GM12878 (cell line): ENCODE data around the gene TAX1BP1. TPM values are rescaled to one million over a fixed set of nuclear protein-coding genes. Genes with fewer than 3 reads are reported as not detected.
"Not testable (repeated sequence)": the region's sequence is repeated elsewhere in the genome, so short reads cannot be mapped to it uniquely, and the experiment has no call there.

ENCODE experiments used
- ATAC-seq: fragments of 200-7000 bp; cut with Tn5 transposase; 3 replicates; pipeline ENCODE4 v1.9.1; 2020; ENCODE audit warnings: mild to moderate bottlenecking, moderate library complexity
- BruUV-seq: library from RNA; stranded (reverse); fragments of 400-500 nt; replicated peaks from 2 replicates; lab custom pipeline; 2021; lab: Mats Ljungman, UMichigan
- CTCF ChIA-PET: fragments of 300-600 bp; sonication (Branson Sonifier 250); formaldehyde crosslinking; extraction: SDS; loops from one replicate; lab custom pipeline; 2021; ENCODE audit warnings: inconsistent platforms; lab: Yijun Ruan, JAX
- POLR2A ChIA-PET: fragments of 350-600 bp; formaldehyde crosslinking; extraction: SDS; loops from one replicate; lab custom pipeline; 2021; ENCODE audit warnings: inconsistent platforms; lab: Charles Lee
- RAD21 ChIA-PET: fragments of 300-600 bp; sonication (Branson Sonifier 250); formaldehyde crosslinking; loops from one replicate; lab custom pipeline; 2023; ENCODE audit warnings: antibody characterized with exemption; ENCODE audit not compliant: unreplicated experiment; lab: Charles Lee
- SMC1A ChIA-PET: fragments of 300-600 bp; sonication (Branson Sonifier 250); formaldehyde crosslinking; loops from one replicate; lab custom pipeline; 2023; ENCODE audit not compliant: unreplicated experiment, uncharacterized antibody; lab: Charles Lee
- DNase-seq: peaks from one replicate; pipeline ENCODE4 v3.0.0-alpha.2; 2011; ENCODE audit warnings: low read depth, low spot score
- FAIRE-seq: peaks from 3 replicates; lab custom pipeline; 2011; peaks lifted over from hg19 to GRCh38; lab: Jason Lieb, UNC
- H2AFZ ChIP-seq: 2 replicates; pipeline ENCODE4 v1.6.0; 2011; ENCODE audit warnings: low read depth, low read length, control low read depth; ENCODE audit not compliant: control insufficient read depth
- H3K27ac ChIP-seq: 2 replicates; pipeline ENCODE4 v1.5.1; 2011; ENCODE audit warnings: control low read depth; ENCODE audit not compliant: control insufficient read depth, insufficient read depth
- H3K27me3 ChIP-seq, 2 experiments: replicated peaks in 1 of 2; 2 replicates each; pipeline versions ENCODE4 v1.6.0 to v1.6.1; 2011; ENCODE audit warnings: low read length in 1 of 2; ENCODE audit not compliant: control insufficient read depth in 2 of 2, insufficient read depth in 2 of 2
- H3K36me3 ChIP-seq, 2 experiments: 2 replicates each; pipeline ENCODE4 v1.5.1; 2011; ENCODE audit warnings: low read length in 1 of 2; ENCODE audit not compliant: control insufficient read depth in 2 of 2, insufficient read depth in 2 of 2
- H3K4me1 ChIP-seq: 2 replicates; pipeline ENCODE4 v1.6.1; 2011; ENCODE audit warnings: mild to moderate bottlenecking, low read length, moderate library complexity, mixed read lengths; ENCODE audit not compliant: control insufficient read depth, insufficient read depth
- H3K4me2 ChIP-seq: 2 replicates; pipeline ENCODE4 v1.6.0; 2011; ENCODE audit warnings: control low read depth; ENCODE audit not compliant: control insufficient read depth, insufficient read depth
- H3K4me3 ChIP-seq: fragments of 200-600 bp; sonication (generic); 2 replicates; pipeline ENCODE4 v1.5.1; 2016
- H3K79me2 ChIP-seq: 2 replicates; pipeline ENCODE4 v1.6.0; 2011; ENCODE audit warnings: low read length; ENCODE audit not compliant: control insufficient read depth, insufficient read depth
- H3K9ac ChIP-seq: 2 replicates; pipeline ENCODE4 v1.8.0; 2011; ENCODE audit warnings: low read length, control low read depth, mixed read lengths; ENCODE audit not compliant: control insufficient read depth, insufficient read depth
- H3K9me3 ChIP-seq: replicated peaks from 3 replicates; pipeline ENCODE4 v1.5.1; 2011; ENCODE audit warnings: mild to moderate bottlenecking, low read length; ENCODE audit not compliant: control insufficient read depth, insufficient read depth
- H4K20me1 ChIP-seq: 2 replicates; pipeline ENCODE4 v1.6.0; 2011; ENCODE audit not compliant: control insufficient read depth, insufficient read depth
- IKZF1 ChIP-seq: fragments of 450-650 bp; conservative IDR thresholded peaks from 2 replicates; pipeline ENCODE4 v1.6.1; 2017; ENCODE audit warnings: antibody characterized with exemption, mild to moderate bottlenecking
- TAF1 ChIP-seq: IDR thresholded peaks from 2 replicates; pipeline ENCODE4 v1.6.1; 2011; ENCODE audit warnings: mild to moderate bottlenecking, low read depth, low read length, borderline replicate concordance
- TCF12 ChIP-seq: IDR thresholded peaks from 2 replicates; pipeline ENCODE4 v1.6.1; 2011; ENCODE audit warnings: low read depth, mild to moderate bottlenecking, low read length
- TCF3 ChIP-seq: IDR thresholded peaks from 2 replicates; pipeline ENCODE4 v1.6.1; 2012; ENCODE audit warnings: low read depth, mild to moderate bottlenecking, low read length, borderline replicate concordance; ENCODE audit not compliant: insufficient read depth
- WGBS: methylation state at CpG from one replicate; pipeline ENCODE4 v1.1.6; 2016; ENCODE audit warnings: low lambda C conversion rate; ENCODE audit not compliant: insufficient replicate concordance, insufficient coverage; ENCODE audit errors: missing lambda C conversion rate; 5-methylcytosine and 5-hydroxymethylcytosine counted together
- in situ Hi-C: fragments of 300-500 bp; cut with MboI; formaldehyde crosslinking; loops from 9 replicates; pipeline ENCODE4 v1.14.3; 2018; ENCODE audit warnings: mixed read lengths
- intact Hi-C: fragments of 100-400 bp; cut with micrococcal nuclease; formaldehyde crosslinking; loops from one replicate; pipeline ENCODE4 v1.14.2; 2022; ENCODE audit not compliant: unreplicated experiment
- polyA plus RNA-seq, 11 experiments: library from polyadenylated mRNA; depleted of rRNA in 4 of 11; unstranded in 6 of 11; stranded (reverse) in 5 of 11; fragments of >200 nt; fragmentation: Nextera tagmentation in 4 of 11; fragmentation: Illumina TruSeq in 1 of 11; extraction: Ambion mirVana in 4 of 11; extraction: Trizol in 1 of 11; gene quantifications; 1 replicate in 1 of 11; 2 replicates in 10 of 11; pipeline versions ENCODE4 v1.2.1 to v1.2.3, GENCODE V29; 2011 to 2016; ENCODE audit warnings: inconsistent platforms in 2 of 11, missing spikeins in 2 of 11, low read depth in 1 of 11
- total RNA-seq, 4 experiments: library from RNA; depleted of rRNA in 3 of 4; stranded (reverse); fragments of >200 nt in 3 of 4; fragmentation: Illumina TruSeq in 1 of 4; extraction: Trizol in 1 of 4; gene quantifications; 2 replicates each; pipeline versions ENCODE4 v1.2.1 to v1.2.3, GENCODE V29; 2013 to 2021

The TAX1BP1 gene
- total and polyA plus RNA-seq, 10 of the 15 experiments (the other 5 are each of a cell fraction or from before 2014, with no cell fraction given): 30.8 to 105 (median 52.0) TPM

DNA sequence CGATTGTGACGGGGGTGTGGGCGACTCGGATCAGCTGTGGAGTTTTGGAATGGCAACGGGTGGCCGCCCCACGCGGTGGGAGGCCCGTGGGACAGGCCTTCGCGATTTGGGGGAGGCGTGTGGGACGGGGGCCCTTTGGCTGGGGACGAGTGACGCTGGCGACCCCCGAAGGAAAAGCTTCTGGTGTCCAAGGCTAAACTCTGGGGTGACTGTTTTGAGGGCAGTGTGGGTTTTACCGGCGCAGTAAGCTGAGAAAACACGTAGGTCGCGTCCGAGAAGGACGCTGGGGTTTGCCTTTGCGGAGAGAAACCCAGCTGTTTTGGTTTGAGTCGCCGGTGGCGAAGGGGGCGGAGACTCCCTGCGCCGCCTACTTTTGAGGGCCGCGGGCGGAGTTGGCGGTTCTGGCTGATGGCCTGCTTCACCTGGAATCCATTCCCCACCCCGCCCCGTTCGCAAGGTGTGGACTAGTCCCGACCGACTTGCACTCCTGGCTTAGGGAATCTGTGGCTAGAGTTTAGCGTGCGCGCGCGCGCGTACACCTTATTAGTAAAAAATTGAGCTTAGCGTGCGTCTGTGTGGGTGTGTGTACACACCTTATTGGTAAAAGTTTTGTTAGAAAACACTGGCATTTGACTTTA is 606 bp downstream of the TAX1BP1 start (continued):
- TF ChIP-seq TAF1: peak; percentile 65; the same call in 1 of the 2 replicates
- TF ChIP-seq IKZF1: no peak; the same call in 1 of the 2 replicates
- peak; percentile 73; the same call in 1 of the 2 replicates for TF ChIP-seq TCF12
- peak; percentile 61; the same call in 1 of the 2 replicates for TF ChIP-seq TCF3

GRCh38 chr7:27742091-27742710 is 2.2 kb downstream of the TAX1BP1 start:
- H3K9ac ChIP-seq, H3K4me2 ChIP-seq, intact Hi-C loops, FAIRE-seq, CTCF ChIA-PET, H3K27ac ChIP-seq, H3K4me1 ChIP-seq, ATAC-seq, H3K9me3 ChIP-seq, H4K20me1 ChIP-seq, H3K4me3 ChIP-seq, RAD21 ChIA-PET, H3K27me3 ChIP-seq, SMC1A ChIA-PET, BruUV-seq, H2AFZ ChIP-seq, H3K36me3 ChIP-seq, DNase-seq, POLR2A ChIA-PET, in situ Hi-C loops: not testable (repeated sequence)
- H3K79me2 ChIP-seq: peaks cover 44% of the 10 kb centered on the region
- WGBS: 90% methylated on average over 11 of the region's 11 CpGs
